ENCODE measurements around the gene RPL11. TPM values are rescaled to one million over a fixed set of nuclear protein-coding genes. Genes with fewer than 3 reads are reported as not detected.

The RPL11 gene
- total RNA-seq, 2 experiments from 2014 or later: 1,767 to 1,891 TPM

DNA sequence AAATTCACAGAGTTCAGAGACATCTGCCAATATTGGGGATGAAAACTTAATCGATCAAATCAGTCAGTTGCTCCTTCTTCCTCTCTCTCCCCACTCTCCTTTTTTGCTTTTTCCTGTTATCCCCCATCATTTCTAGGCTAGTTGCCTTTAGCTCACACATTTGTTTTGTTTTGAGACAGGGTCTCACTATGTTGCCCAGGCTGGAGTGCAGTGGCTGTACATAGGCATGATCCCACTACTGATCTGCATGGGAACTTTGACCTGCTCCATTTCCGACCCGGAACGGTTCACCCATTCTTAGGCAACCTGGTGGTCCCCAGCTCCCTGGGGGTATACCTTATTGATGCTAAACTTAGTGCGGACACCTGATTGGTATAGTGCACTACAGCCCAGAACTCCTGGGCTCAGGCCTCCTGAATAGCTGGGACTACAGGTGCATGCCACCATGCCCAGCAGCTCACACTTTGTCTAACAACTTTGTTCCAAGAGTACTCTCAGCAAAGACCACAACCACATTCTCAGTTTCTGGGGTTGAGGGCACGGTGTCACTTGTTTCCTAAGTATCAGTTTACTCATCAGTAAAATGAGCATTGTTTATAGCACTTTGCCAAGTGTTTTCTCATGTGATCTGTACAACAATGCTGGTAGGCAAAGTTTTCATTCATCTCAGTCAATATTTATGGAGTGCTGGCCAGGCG is 45.0 kb downstream of the RPL11 start:
- no peak overlapping the region for H3K4me3 ChIP-seq (ENCODE audit: low read depth, low read length, poor library complexity, severe bottlenecking)
- no peak for DNase-seq (ENCODE audit: low spot score)
- H3K9me2 ChIP-seq (ENCODE audit: insufficient read depth, low read length): no peaks in the 10 kb centered on the region
- H3K4me2 ChIP-seq (ENCODE audit: low read length): no peak overlapping the region
- no peaks in the 10 kb centered on the region for H3K79me2 ChIP-seq (ENCODE audit: insufficient read depth, low read depth, low read length)
- no TSS peak for BruUV-seq (replicated peaks)
- H2AFZ ChIP-seq (ENCODE audit: low read length): no peak overlapping the region
- H3K27ac ChIP-seq (ENCODE audit: low read depth, low read length, poor library complexity, severe bottlenecking): no peak overlapping the region
- no peaks in the 10 kb centered on the region for H3K36me3 ChIP-seq (ENCODE audit: insufficient read depth, low read length)
- H3K9me3 ChIP-seq (ENCODE audit: low read length): no peaks in the 10 kb centered on the region
- ChIA-PET POLR2A (interaction anchor here (0.7 kb wide), 1 partner anchor 851 kb away, joined by 3 read pairs; no protein-coding TSS in a partner anchor), CTCF (ENCODE audit: unreplicated experiment) (no interaction called here)
- TF ChIP-seq, protein P1, sequence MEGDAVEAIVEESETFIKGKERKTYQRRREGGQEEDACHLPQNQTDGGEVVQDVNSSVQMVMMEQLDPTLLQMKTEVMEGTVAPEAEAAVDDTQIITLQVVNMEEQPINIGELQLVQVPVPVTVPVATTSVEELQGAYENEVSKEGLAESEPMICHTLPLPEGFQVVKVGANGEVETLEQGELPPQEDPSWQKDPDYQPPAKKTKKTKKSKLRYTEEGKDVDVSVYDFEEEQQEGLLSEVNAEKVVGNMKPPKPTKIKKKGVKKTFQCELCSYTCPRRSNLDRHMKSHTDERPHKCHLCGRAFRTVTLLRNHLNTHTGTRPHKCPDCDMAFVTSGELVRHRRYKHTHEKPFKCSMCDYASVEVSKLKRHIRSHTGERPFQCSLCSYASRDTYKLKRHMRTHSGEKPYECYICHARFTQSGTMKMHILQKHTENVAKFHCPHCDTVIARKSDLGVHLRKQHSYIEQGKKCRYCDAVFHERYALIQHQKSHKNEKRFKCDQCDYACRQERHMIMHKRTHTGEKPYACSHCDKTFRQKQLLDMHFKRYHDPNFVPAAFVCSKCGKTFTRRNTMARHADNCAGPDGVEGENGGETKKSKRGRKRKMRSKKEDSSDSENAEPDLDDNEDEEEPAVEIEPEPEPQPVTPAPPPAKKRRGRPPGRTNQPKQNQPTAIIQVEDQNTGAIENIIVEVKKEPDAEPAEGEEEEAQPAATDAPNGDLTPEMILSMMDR (conservative IDR thresholded peaks at IDR 0.05; ENCODE audit: low read length): no peak
- no peak for TF ChIP-seq EZH2phosphoT487 (IDR thresholded peaks at IDR 0.05; ENCODE audit: borderline replicate concordance, low read depth, low read length)
- no peaks in the 10 kb centered on the region for H4K20me1 ChIP-seq (ENCODE audit: insufficient read depth, low read length)
- intact Hi-C loops (cut with micrococcal nuclease; ENCODE audit: unreplicated experiment): no loop called here
- H3K4me1 ChIP-seq (ENCODE audit: insufficient read depth, low read length, poor library complexity, severe bottlenecking): no peaks in the 10 kb centered on the region

DNA sequence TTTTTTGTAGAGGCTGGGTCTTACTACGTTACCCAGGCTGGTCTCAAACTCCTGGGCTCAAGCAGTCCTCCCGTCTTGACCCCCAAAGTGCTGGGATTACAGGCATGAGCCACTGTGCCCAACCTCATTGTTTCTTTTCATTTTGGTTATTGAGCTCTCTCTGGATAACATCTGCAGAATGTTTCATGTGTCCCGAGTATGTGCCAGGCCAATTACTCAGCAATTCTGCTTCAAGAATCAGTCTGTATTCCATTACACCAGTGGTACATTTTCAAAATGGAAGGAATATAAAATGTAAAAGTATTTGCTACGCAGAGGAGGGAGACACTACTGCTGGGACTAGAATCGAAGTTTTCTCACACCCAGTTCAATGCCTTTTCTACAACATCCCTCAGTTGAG is 50.0 kb downstream of the RPL11 start:
- intact Hi-C loops (cut with micrococcal nuclease; ENCODE audit: unreplicated experiment): loop anchor here (2.0 to 10.0 kb wide), 2 partner anchors 13 to 247 kb away; no protein-coding TSS in a partner anchor
- Histone ChIP-seq H3K36me3 (ENCODE audit: insufficient read depth, low read length) (peaks cover 10% of the 10 kb centered on the region; the same call in 1 of the 2 replicates), H3K27ac (ENCODE audit: low read depth, low read length, poor library complexity, severe bottlenecking) (no peak overlapping the region), H3K9me3 (ENCODE audit: low read length) (no peaks in the 10 kb centered on the region), H3K4me1 (ENCODE audit: insufficient read depth, low read length, poor library complexity, severe bottlenecking) (peaks cover 22% of the 10 kb centered on the region), H3K4me3 (ENCODE audit: low read depth, low read length, poor library complexity, severe bottlenecking) (no peak overlapping the region), H3K4me2 (ENCODE audit: low read length) (0 out of 2 replicates have a peak overlapping the region, but pooled peaks have one; percentile 1), H4K20me1 (ENCODE audit: insufficient read depth, low read length) (peaks cover 7% of the 10 kb centered on the region; the same call in 1 of the 2 replicates), H3K9me2 (ENCODE audit: insufficient read depth, low read length) (no peaks in the 10 kb centered on the region), H2AFZ (ENCODE audit: low read length) (no peak overlapping the region), H3K79me2 (ENCODE audit: insufficient read depth, low read depth, low read length) (peaks cover 28% of the 10 kb centered on the region)
- BruUV-seq (replicated peaks): no TSS peak
- TF ChIP-seq, protein P1 (conservative IDR thresholded peaks at IDR 0.05; ENCODE audit: low read length): no peak
- TF ChIP-seq EZH2phosphoT487 (IDR thresholded peaks at IDR 0.05; ENCODE audit: borderline replicate concordance, low read depth, low read length): no peak
- ChIA-PET POLR2A (no interaction called here), CTCF (ENCODE audit: unreplicated experiment) (no interaction called here)
- DNase-seq (ENCODE audit: low spot score): no peak

Data from OCI-LY7 (cell line).